Common myeloid progenitor, CD34-positive (primary cell): ENCODE measurements around the gene SLIT1.

Experiments used
- CTCF ChIA-PET: fragments of 350-600 bp; sonication (Branson Sonifier 250); formaldehyde crosslinking; loops from one replicate; lab custom pipeline; 2021; ENCODE audit warnings: antibody characterized with exemption; lab: Charles Lee
- POLR2A ChIA-PET: fragments of 350-600 bp; sonication (Branson Sonifier 250); formaldehyde crosslinking; loops from one replicate; lab custom pipeline; 2021; ENCODE audit warnings: antibody characterized with exemption; lab: Charles Lee
- DNase-seq, 3 donors: peaks; one replicate each; pipeline versions ENCODE4 v3.0.0 to v3.0.0-alpha.2; 2013
- H3K27ac ChIP-seq, 2 experiments: 1 replicate in 1 of 2; 2 replicates in 1 of 2; pipeline ENCODE4 v1.7.0; 2013; ENCODE audit warnings: inconsistent platforms in 2 of 2, low read length in 2 of 2, mild to moderate bottlenecking in 2 of 2, low read depth in 1 of 2, moderate library complexity in 1 of 2; ENCODE audit not compliant: severe bottlenecking in 2 of 2, insufficient read depth in 1 of 2, poor library complexity in 1 of 2
- H3K27me3 ChIP-seq, 5 experiments: replicated peaks in 2 of 5; 1 replicate in 3 of 5; 2 replicates in 2 of 5; pipeline versions ENCODE4 v1.6.1 to v1.7.0; 2013; ENCODE audit warnings: low read length in 4 of 5, mild to moderate bottlenecking in 2 of 5, moderate library complexity in 2 of 5, inconsistent platforms in 1 of 5; ENCODE audit not compliant: insufficient read depth in 5 of 5, control insufficient read depth in 4 of 5
- H3K36me3 ChIP-seq, 4 experiments: 1 replicate in 2 of 4; 2 replicates in 2 of 4; pipeline versions ENCODE4 v1.6.1 to v1.7.0; 2013; ENCODE audit warnings: low read length in 3 of 4, control low read depth in 1 of 4, mild to moderate bottlenecking in 1 of 4; ENCODE audit not compliant: control insufficient read depth in 4 of 4, insufficient read depth in 4 of 4
- H3K4me1 ChIP-seq, 4 experiments: 1 replicate in 3 of 4; 2 replicates in 1 of 4; pipeline versions ENCODE4 v1.6.1 to v1.7.1; 2013; ENCODE audit warnings: low read length in 3 of 4, mild to moderate bottlenecking in 3 of 4, control low read depth in 1 of 4, inconsistent platforms in 1 of 4, moderate library complexity in 1 of 4; ENCODE audit not compliant: control insufficient read depth in 4 of 4, insufficient read depth in 4 of 4; ENCODE audit errors: control extremely low read depth in 1 of 4
- H3K4me3 ChIP-seq, 7 experiments: 1 replicate in 4 of 7; 2 replicates in 3 of 7; pipeline versions ENCODE4 v1.5.1 to v1.7.0; 2013; ENCODE audit warnings: mild to moderate bottlenecking in 7 of 7, low read length in 6 of 7, moderate library complexity in 6 of 7, inconsistent platforms in 2 of 7, low read depth in 2 of 7, control low read depth in 1 of 7; ENCODE audit not compliant: insufficient read depth in 4 of 7, control insufficient read depth in 1 of 7; ENCODE audit errors: extremely low read depth in 1 of 7
- H3K9me3 ChIP-seq, 5 experiments: 1 replicate in 4 of 5; 2 replicates in 1 of 5; pipeline versions ENCODE4 v1.6.1 to v1.7.1; 2013; ENCODE audit warnings: low read length in 4 of 5, mild to moderate bottlenecking in 2 of 5, inconsistent platforms in 1 of 5, low read depth in 1 of 5, moderate library complexity in 1 of 5; ENCODE audit not compliant: control insufficient read depth in 4 of 5, insufficient read depth in 2 of 5; ENCODE audit errors: control extremely low read depth in 1 of 5
- WGBS: methylation state at CpG from one replicate; pipeline ENCODE4 v1.1.5; 2013; ENCODE audit not compliant: insufficient coverage; 5-methylcytosine and 5-hydroxymethylcytosine counted together

The SLIT1 gene

GRCh38 chr10:96984541-96985131 is 201.1 kb downstream of the SLIT1 start:
- 1% methylated on average over 12 of the region's 14 CpGs for WGBS
- POLR2A ChIA-PET, result interaction anchor here (0.6 to 1.1 kb wide), 4 partner anchors 16 to 87 kb away, joined by 3 read pairs; no protein-coding TSS in a partner anchor
- H3K9me3 ChIP-seq, result no peaks in the 10 kb centered on the region

GRCh38 chr10:96982149-96982930 is 203.4 kb downstream of the SLIT1 start:
- no peaks in the 10 kb centered on the region for H3K9me3 ChIP-seq
- DNase-seq, result no peak
- peaks cover 5 to 23% (median 14%) of the 10 kb centered on the region in 4 experiments for H3K36me3 ChIP-seq
- no peaks in the 10 kb centered on the region for H3K27me3 ChIP-seq
- no peak overlapping the region for H3K27ac ChIP-seq
- peaks cover 16 to 49% (median 36%) of the 10 kb centered on the region in 4 experiments for H3K4me1 ChIP-seq
- ChIA-PET CTCF (interaction anchor here (1.2 to 6.9 kb wide), 9 partner anchors 8 to 71 kb away, joined by 3 to 67 read pairs (median 5); no protein-coding TSS in a partner anchor), POLR2A (no interaction called here)
- no peak overlapping the region for H3K4me3 ChIP-seq
- WGBS, result 97% methylated on average over 9 of the region's 12 CpGs

More at GRCh38 chr10:96984541-96985131, 201.1 kb downstream of the SLIT1 start:
- Histone ChIP-seq H3K36me3 (peaks cover 5 to 23% (median 16%) of the 10 kb centered on the region in 4 experiments), H3K4me1 (peaks cover 16 to 49% (median 36%) of the 10 kb centered on the region in 4 experiments), H3K4me3 (peak overlapping the region in 6 of 7 experiments; percentile 39 to 73 (median 54)), H3K27me3 (no peaks in the 10 kb centered on the region), H3K27ac (peak overlapping the region; percentile 52 to 84)
- CTCF ChIA-PET, result interaction anchor here (0.8 to 6.9 kb wide), 15 partner anchors 10 to 345 kb away, joined by 3 to 67 read pairs (median 3); no protein-coding TSS in a partner anchor
- peak; percentile 86 to 100 (median 98) for DNase-seq

DNA sequence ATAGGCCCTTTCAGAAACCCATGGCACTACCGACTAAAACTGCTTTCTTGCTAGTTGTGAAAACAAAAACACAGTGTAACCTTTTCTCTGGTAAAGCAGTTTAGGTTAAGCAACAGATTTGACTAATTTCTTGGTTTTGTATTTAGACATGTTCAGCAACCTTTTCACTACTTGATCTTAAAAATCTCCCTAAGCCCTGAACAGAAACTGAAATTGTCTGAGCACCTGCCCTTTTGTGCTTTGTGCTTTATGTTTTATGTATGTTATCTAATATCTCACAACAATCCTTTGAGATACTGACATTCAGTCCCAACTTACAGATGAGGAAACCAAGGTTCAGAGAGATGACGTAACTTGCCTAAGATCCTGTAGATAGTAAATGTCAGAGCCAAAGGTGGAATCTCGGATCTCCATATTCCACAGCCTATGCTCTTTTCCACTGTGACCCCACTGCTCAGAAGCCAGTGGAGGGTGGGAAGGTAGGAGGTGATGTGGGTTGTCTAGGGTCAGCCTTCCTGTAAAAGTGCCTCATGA is 207.1 kb downstream of the SLIT1 start:
- ChIA-PET POLR2A (interaction anchor here (0.6 kb wide), 1 partner anchor 18 kb away, joined by 4 read pairs; no protein-coding TSS in a partner anchor), CTCF (interaction anchor here (0.5 to 1.1 kb wide), 4 partner anchors 16 to 220 kb away, joined by 3 read pairs; no protein-coding TSS in a partner anchor)
- Histone ChIP-seq H3K9me3 (no peaks in the 10 kb centered on the region), H3K27me3 (no peaks in the 10 kb centered on the region), H3K27ac (no peak overlapping the region), H3K36me3 (peaks cover 5 to 23% (median 15%) of the 10 kb centered on the region in 4 experiments), H3K4me1 (peaks cover 0 to 15% (median 7%) of the 10 kb centered on the region in 4 experiments), H3K4me3 (no peak overlapping the region)
- no CpG with 5 or more reads among the region's 3 CpGs for WGBS
- no peak for DNase-seq

- Histone ChIP-seq H3K27ac (no peak overlapping the region), H3K4me1 (no peaks in the 10 kb centered on the region), H3K36me3 (peaks cover 0 to 2% (median under 1%) of the 10 kb centered on the region in 4 experiments), H3K27me3 (no peaks in the 10 kb centered on the region), H3K9me3 (no peaks in the 10 kb centered on the region), H3K4me3 (no peak overlapping the region)
- ChIA-PET POLR2A (no interaction called here), CTCF (interaction anchor here (2.2 to 3.6 kb wide), 2 partner anchors 8 to 11 kb away, joined by 8 to 21 read pairs; no protein-coding TSS in a partner anchor)
- no peak for DNase-seq
- 100% methylated on average over 1 of the region's 2 CpGs for WGBS
Measured at GRCh38 chr10:96975136-96975535, 210.6 kb downstream of the SLIT1 start.

GRCh38 chr10:96973809-96974747 is 211.7 kb downstream of the SLIT1 start:
- CTCF ChIA-PET, result interaction anchor here (0.9 to 3.6 kb wide), 3 partner anchors 9 to 16 kb away, joined by 3 to 21 read pairs (median 8); no protein-coding TSS in a partner anchor
- WGBS, result no CpG with 5 or more reads among the region's 5 CpGs
- POLR2A ChIA-PET, result no interaction called here
- H3K4me1 ChIP-seq, result no peaks in the 10 kb centered on the region
- no peak for DNase-seq
- H3K9me3 ChIP-seq, result no peaks in the 10 kb centered on the region
- no peaks in the 10 kb centered on the region for H3K27me3 ChIP-seq
- no peak overlapping the region for H3K4me3 ChIP-seq
- no peak overlapping the region for H3K27ac ChIP-seq
- H3K36me3 ChIP-seq, result peaks cover 0 to 2% (median 0%) of the 10 kb centered on the region in 4 experiments

GRCh38 chr10:96972264-96972663 is 213.5 kb downstream of the SLIT1 start:
- no peak for DNase-seq
- H3K36me3 ChIP-seq, result peaks cover 0 to 2% (median 0%) of the 10 kb centered on the region in 4 experiments
- no peaks in the 10 kb centered on the region for H3K9me3 ChIP-seq
- ChIA-PET CTCF (no interaction called here), POLR2A (no interaction called here)
- no CpG with 5 or more reads among the region's 1 CpG for WGBS
- no peaks in the 10 kb centered on the region for H3K27me3 ChIP-seq
- H3K27ac ChIP-seq, result no peak overlapping the region
- no peak overlapping the region for H3K4me3 ChIP-seq
- no peaks in the 10 kb centered on the region for H3K4me1 ChIP-seq
